Transverse colon (tissue), 4 donors: ENCODE results near the gene OR6C65. TPM values are rescaled to one million over a fixed set of nuclear protein-coding genes. Genes with fewer than 3 reads are reported as not detected.
"Not testable (repeated sequence)": the region's sequence is repeated elsewhere in the genome, so short reads cannot be mapped to it uniquely, and the experiment has no call there.

ENCODE experiments used
- DNase-seq: peaks from one replicate; pipeline ENCODE4 v3.0.0-alpha.2; 2019
- H3K27ac ChIP-seq, 4 donors: fragments of 200-600 bp; sonication (generic); 2 replicates each; pipeline ENCODE4 v1.5.1; 2016 to 2018; ENCODE audit warnings: inconsistent platforms in 4 of 4
- H3K27me3 ChIP-seq: fragments of 200-600 bp; sonication (generic); 2 replicates; pipeline ENCODE4 v1.5.1; 2017; ENCODE audit warnings: inconsistent platforms
- H3K36me3 ChIP-seq, 4 donors: fragments of 200-600 bp; sonication (generic); 2 replicates each; pipeline ENCODE4 v1.5.1; 2017 to 2019; ENCODE audit warnings: inconsistent platforms in 4 of 4
- H3K4me1 ChIP-seq, 4 donors: fragments of 200-600 bp; sonication (generic); 2 replicates each; pipeline ENCODE4 v1.5.1; 2017 to 2020; ENCODE audit warnings: inconsistent platforms in 4 of 4
- H3K4me3 ChIP-seq, 4 donors: fragments of 200-600 bp; sonication (generic); 1 replicate in 1 of 4; 2 replicates in 3 of 4; pipeline versions ENCODE4 v1.5.1 to v1.6.1; 2017 to 2019; ENCODE audit warnings: inconsistent platforms in 4 of 4
- H3K9me3 ChIP-seq, 2 donors: fragments of 200-600 bp; sonication (generic); 2 replicates each; pipeline ENCODE4 v1.5.1; 2017 to 2019; ENCODE audit warnings: inconsistent platforms in 2 of 2
- EP300 ChIP-seq: sonication (generic); formaldehyde crosslinking; IDR thresholded peaks from one replicate; pipeline ENCODE4 v1.6.1; 2017; ENCODE audit warnings: antibody characterized with exemption, low read depth
- POLR2A ChIP-seq: fragments of 450-650 bp; IDR thresholded peaks from one replicate; pipeline ENCODE4 v1.6.1; 2016; ENCODE audit warnings: antibody characterized with exemption, mild to moderate bottlenecking, moderate library complexity
- POLR2AphosphoS5 ChIP-seq, 3 donors: sonication (generic); formaldehyde crosslinking; IDR thresholded peaks; one replicate each; pipeline ENCODE4 v1.6.1; 2016; ENCODE audit warnings: antibody characterized with exemption in 3 of 3
- WGBS, 2 donors: methylation state at CpG; one replicate each; pipeline ENCODE4 v1.1.5; 2018; ENCODE audit warnings: low coverage in 1 of 2; 5-methylcytosine and 5-hydroxymethylcytosine counted together
- in situ Hi-C, 4 donors: fragments of 200-750 bp; cut with MboI; loops; one replicate each; pipeline versions ENCODE4 v1.15.0 to v1.15.1; 2017; ENCODE audit warnings: low sequenced_read_pairs in 3 of 4, low pct_ligation_motif_present in 1 of 4, low pct_unique_long_range_greater_than_20kb in 1 of 4
- intact Hi-C: fragments of 100-400 bp; cut with DNase I; formaldehyde crosslinking; loops from one replicate; pipeline ENCODE4 v1.15.1; 2023; ENCODE audit warnings: low total_unique reads
- total RNA-seq, 4 donors: library from RNA; depleted of rRNA; stranded (reverse); fragments of >200 nt; gene quantifications; one replicate each; pipeline ENCODE4 v1.1.0, GENCODE V29; 2016
- TF ChIP-seq, protein P1 (sequence below), 5 experiments: fragments of 200-600 bp in 3 of 5; fragments of 450-650 bp in 2 of 5; sonication (generic) in 3 of 5; IDR thresholded peaks; 1 replicate in 2 of 5; 2 replicates in 3 of 5; pipeline ENCODE4 v1.5.1; 2016 to 2017; ENCODE audit warnings: antibody characterized with exemption in 5 of 5, inconsistent platforms in 3 of 5, mild to moderate bottlenecking in 2 of 5, moderate library complexity in 1 of 5

The OR6C65 gene
- total RNA-seq, 4 donors from 2014 or later = not detected

DNA sequence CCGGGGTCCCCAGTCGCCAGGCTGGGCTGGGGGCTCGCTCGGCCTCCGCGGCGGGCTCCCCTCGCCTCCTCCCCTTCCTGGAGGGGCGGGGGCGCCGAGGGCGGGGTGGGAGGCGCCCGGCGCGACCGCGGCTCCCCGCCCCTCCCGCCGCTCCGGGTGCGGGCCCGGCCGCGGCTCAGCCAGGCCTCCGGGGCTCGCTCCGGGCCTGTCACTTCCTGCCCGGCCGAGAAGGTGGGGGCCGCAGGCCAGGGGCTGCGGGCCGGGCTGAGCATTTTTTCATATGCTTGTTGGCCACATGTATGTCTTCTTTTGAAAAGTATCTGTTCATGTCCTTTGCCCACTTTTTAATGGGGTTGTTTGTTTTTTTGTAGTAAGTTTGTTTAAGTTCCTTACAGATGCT is 14.6 kb downstream of the OR6C65 start:
- in situ Hi-C loops, DNase-seq, H3K27me3 ChIP-seq, H3K36me3 ChIP-seq, intact Hi-C loops, H3K27ac ChIP-seq, H3K4me1 ChIP-seq, H3K9me3 ChIP-seq, H3K4me3 ChIP-seq: not testable (repeated sequence)
- 8% methylated on average over 8 of the region's 34 CpGs; no CpG with 5 or more reads in 1 of the 2 donors for WGBS, 2 donors

DNA sequence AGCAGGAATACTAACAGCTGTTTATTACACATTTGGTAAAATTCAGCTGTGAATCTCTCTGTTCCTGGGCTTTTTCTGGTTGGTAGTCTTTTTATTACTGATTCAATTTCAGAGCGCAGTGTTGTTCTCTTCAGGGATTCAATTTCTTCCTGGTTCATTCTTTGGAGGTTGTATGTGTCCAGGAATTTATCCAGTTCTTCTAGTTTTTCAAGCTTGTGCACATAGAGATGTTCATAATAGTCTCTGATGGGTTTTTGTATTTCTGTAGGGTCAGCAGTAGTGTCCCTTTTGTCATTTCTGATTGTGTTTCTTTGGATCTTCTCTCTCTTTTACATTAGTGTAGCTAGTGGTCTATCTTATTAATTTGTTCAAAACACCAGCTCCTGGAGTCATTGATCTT is 16.6 kb downstream of the OR6C65 start:
- H3K36me3 ChIP-seq = no peaks in the 10 kb centered on the region
- in situ Hi-C loops = no loop called here

DNA sequence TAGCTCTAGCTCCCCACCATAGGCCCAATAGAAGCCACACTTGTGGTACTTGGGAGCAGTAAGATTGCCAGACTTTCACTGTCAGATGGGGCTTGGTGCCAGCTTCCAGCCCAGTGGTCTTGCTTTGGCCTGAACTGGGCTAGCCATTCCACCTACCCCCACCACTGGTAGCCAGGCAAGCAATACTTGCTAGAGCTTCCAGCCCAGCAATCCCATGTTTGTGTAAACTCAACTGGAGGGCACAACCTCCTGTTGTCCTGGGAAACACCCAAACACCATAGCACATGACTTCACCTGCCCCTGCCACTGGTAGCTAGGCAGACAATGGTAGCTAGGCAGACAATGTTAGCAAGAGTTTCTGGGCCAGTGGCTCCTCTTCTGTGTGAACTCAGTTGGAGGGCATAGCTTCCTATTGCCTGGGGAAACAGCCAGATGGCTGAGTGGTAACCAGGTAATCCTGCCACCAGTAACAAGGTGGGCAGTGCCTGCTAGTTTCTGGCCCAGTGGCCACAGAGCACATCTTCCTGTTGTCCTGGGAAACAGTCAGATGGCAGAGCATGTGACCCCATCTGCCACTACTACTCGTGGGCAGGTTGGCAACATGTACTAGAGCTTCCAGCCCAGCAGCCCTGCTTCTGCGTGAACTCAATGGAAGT is 20.1 kb downstream of the OR6C65 start:
- no peaks in the 10 kb centered on the region for H3K36me3 ChIP-seq
- 92% methylated on average over 2 of the region's 2 CpGs; no CpG with 5 or more reads in 1 of the 2 donors for WGBS, 2 donors
- H3K9me3 ChIP-seq = no peaks in the 10 kb centered on the region
- no peak overlapping the region for H3K27ac ChIP-seq
- no peak overlapping the region for H3K4me3 ChIP-seq
- H3K27me3 ChIP-seq = no peaks in the 10 kb centered on the region
- no peak for DNase-seq
- intact Hi-C loops (no loop called here), in situ Hi-C loops (no loop called here)
- TF ChIP-seq, protein P1, sequence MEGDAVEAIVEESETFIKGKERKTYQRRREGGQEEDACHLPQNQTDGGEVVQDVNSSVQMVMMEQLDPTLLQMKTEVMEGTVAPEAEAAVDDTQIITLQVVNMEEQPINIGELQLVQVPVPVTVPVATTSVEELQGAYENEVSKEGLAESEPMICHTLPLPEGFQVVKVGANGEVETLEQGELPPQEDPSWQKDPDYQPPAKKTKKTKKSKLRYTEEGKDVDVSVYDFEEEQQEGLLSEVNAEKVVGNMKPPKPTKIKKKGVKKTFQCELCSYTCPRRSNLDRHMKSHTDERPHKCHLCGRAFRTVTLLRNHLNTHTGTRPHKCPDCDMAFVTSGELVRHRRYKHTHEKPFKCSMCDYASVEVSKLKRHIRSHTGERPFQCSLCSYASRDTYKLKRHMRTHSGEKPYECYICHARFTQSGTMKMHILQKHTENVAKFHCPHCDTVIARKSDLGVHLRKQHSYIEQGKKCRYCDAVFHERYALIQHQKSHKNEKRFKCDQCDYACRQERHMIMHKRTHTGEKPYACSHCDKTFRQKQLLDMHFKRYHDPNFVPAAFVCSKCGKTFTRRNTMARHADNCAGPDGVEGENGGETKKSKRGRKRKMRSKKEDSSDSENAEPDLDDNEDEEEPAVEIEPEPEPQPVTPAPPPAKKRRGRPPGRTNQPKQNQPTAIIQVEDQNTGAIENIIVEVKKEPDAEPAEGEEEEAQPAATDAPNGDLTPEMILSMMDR (IDR thresholded peaks at IDR 0.05) = no peak
- TF ChIP-seq POLR2AphosphoS5 (IDR thresholded peaks at IDR 0.05) (no peak), EP300 (no peak), POLR2A (no peak)
- H3K4me1 ChIP-seq = peaks cover 0 to 1% (median 0%) of the 10 kb centered on the region in 4 donors

More for the DNA sequence above, 16.6 kb downstream of the OR6C65 start:
- H3K27me3 ChIP-seq = no peaks in the 10 kb centered on the region
- no peak overlapping the region for H3K4me3 ChIP-seq
- H3K4me1 ChIP-seq = peaks cover 0 to 5% (median 1%) of the 10 kb centered on the region in 4 donors
- intact Hi-C loops = no loop called here
- no peak for DNase-seq
- H3K27ac ChIP-seq = no peak overlapping the region
- 96 to 100% methylated on average over 1 of the region's 1 CpG for WGBS, 2 donors
- no peaks in the 10 kb centered on the region for H3K9me3 ChIP-seq
- TF ChIP-seq POLR2A = no peak
- no peak for TF ChIP-seq EP300
- TF ChIP-seq POLR2AphosphoS5 (IDR thresholded peaks at IDR 0.05) = no peak
- TF ChIP-seq, protein P1 (IDR thresholded peaks at IDR 0.05) = no peak

DNA sequence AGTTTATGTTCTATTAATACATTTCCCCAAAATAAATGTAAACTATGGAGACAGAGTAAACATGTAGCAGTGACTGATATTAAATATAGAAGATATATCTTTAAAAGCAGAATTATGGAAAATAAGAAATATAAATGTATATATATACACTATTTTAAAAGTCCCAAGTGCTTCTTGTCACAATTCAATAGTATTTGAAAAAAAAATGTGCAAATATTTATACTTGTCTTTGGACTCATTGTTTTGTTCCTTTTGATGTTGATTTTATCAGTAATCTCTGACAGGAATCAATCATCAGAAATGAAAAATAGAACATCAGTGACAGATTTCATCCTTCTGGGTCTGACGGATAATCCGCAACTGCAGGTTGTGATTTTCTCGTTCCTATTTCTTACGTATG is 25.6 kb downstream of the OR6C65 start, which contains the start of gene OR6C76:
TSS of gene OR6C76 (plus strand) at position 301 of the 400 bp plus-strand sequence. CDS start at position 301, 0 bp downstream.
- DNase-seq = no peak
- no peak for TF ChIP-seq POLR2A
- TF ChIP-seq, protein P1 (IDR thresholded peaks at IDR 0.05) = no peak
- TF ChIP-seq EP300 = no peak
- no peak for TF ChIP-seq POLR2AphosphoS5 (IDR thresholded peaks at IDR 0.05)
- intact Hi-C loops = no loop called here
- in situ Hi-C loops = no loop called here
- no peaks in the 10 kb centered on the region for H3K4me1 ChIP-seq
- 86 to 89% methylated on average over 4 of the region's 4 CpGs for WGBS, 2 donors
- H3K27me3 ChIP-seq = no peaks in the 10 kb centered on the region
- H3K4me3 ChIP-seq = no peak within 1 kb of the TSS
- no peak within 1 kb of the TSS for H3K27ac ChIP-seq
- no peaks in the 10 kb centered on the region for H3K36me3 ChIP-seq
- no peaks in the 10 kb centered on the region for H3K9me3 ChIP-seq
